K562 (cell line): ENCODE data around the gene BTD. TPM values are rescaled to one million over a fixed set of nuclear protein-coding genes. Genes with fewer than 3 reads are reported as not detected.

ENCODE experiments used
- ATAC-seq: fragments of 200-7000 bp; cut with Tn5 transposase; 3 replicates; pipeline ENCODE4 v1.9.1; 2020; ENCODE audit warnings: moderate library complexity
- BruUV-seq: library from RNA; stranded (reverse); fragments of 400-500 nt; replicated peaks from 2 replicates; lab custom pipeline; 2021; lab: Mats Ljungman, UMichigan
- CTCF ChIA-PET: fragments of 300-600 bp; formaldehyde crosslinking; extraction: SDS; loops from one replicate; lab custom pipeline; 2021; ENCODE audit warnings: low intra/inter-chr PET ratio; lab: Yijun Ruan, JAX
- POLR2A ChIA-PET: fragments of 300-600, 350-650 bp; sonication (Branson Sonifier 250); formaldehyde crosslinking; extraction: SDS; loops from one replicate; lab custom pipeline; 2021; ENCODE audit warnings: antibody characterized with exemption, inconsistent platforms; lab: Yijun Ruan, JAX
- DNase-seq, 4 experiments: peaks; one replicate each; pipeline versions ENCODE4 v3.0.0 to v3.0.0-alpha.2; 2011 to 2018; ENCODE audit warnings: low spot score in 3 of 4, mixed read lengths in 3 of 4; ENCODE audit errors: extremely low read depth in 1 of 4
- FAIRE-seq: peaks from 2 replicates; lab custom pipeline; 2011; peaks lifted over from hg19 to GRCh38; lab: Jason Lieb, UNC
- H2AFZ ChIP-seq: 2 replicates; pipeline ENCODE4 v1.6.0; 2011; ENCODE audit warnings: low read depth, low read length, control low read depth, inconsistent platforms
- H3K27ac ChIP-seq: fragments of 200-600 bp; 3 replicates; pipeline ENCODE4 v1.8.0; 2011; ENCODE audit warnings: low read depth, mild to moderate bottlenecking, control low read depth, inconsistent platforms, low read length, moderate library complexity, mixed read lengths; ENCODE audit errors: extremely low read depth
- H3K27me3 ChIP-seq, 2 experiments: fragments of 300-600 bp in 1 of 2; 2 replicates in 1 of 2; 3 replicates in 1 of 2; pipeline versions ENCODE4 v1.6.0 to v1.8.0; 2011; ENCODE audit warnings: inconsistent platforms in 2 of 2, low read length in 2 of 2, mild to moderate bottlenecking in 1 of 2, mixed read lengths in 1 of 2, moderate library complexity in 1 of 2; ENCODE audit not compliant: control insufficient read depth in 2 of 2, insufficient read depth in 2 of 2
- H3K36me3 ChIP-seq: fragments of 300-600 bp; 3 replicates; pipeline ENCODE4 v1.8.0; 2011; ENCODE audit warnings: mild to moderate bottlenecking, low read length, inconsistent platforms; ENCODE audit not compliant: control insufficient read depth, insufficient read depth
- H3K4me1 ChIP-seq, 2 experiments: fragments of 200-600 bp in 1 of 2; replicated peaks in 1 of 2; 2 replicates in 1 of 2; 3 replicates in 1 of 2; pipeline versions ENCODE4 v1.5.1 to v1.8.0; 2011; ENCODE audit warnings: inconsistent platforms in 2 of 2, low read length in 2 of 2, mild to moderate bottlenecking in 1 of 2, mixed read lengths in 1 of 2, moderate library complexity in 1 of 2; ENCODE audit not compliant: control insufficient read depth in 2 of 2, insufficient read depth in 2 of 2
- H3K4me2 ChIP-seq: 2 replicates; pipeline ENCODE4 v1.6.1; 2011; ENCODE audit warnings: low read length, control low read depth, inconsistent platforms, mixed read lengths; ENCODE audit not compliant: insufficient read depth
- H3K4me3 ChIP-seq: fragments of 200-600 bp; sonication (generic), shearing (Covaris generic); 2 replicates; pipeline ENCODE4 v1.5.1; 2016; ENCODE audit warnings: control low read depth, inconsistent platforms
- H3K79me2 ChIP-seq: fragments of 200-600 bp; 3 replicates; pipeline ENCODE4 v1.8.0; 2011; ENCODE audit warnings: low read length, inconsistent platforms; ENCODE audit not compliant: control insufficient read depth, insufficient read depth
- H3K9ac ChIP-seq, 2 experiments: 2 replicates each; pipeline versions ENCODE4 v1.6.0 to v1.6.1; 2011; ENCODE audit warnings: low read depth in 2 of 2, low read length in 2 of 2, control low read depth in 1 of 2, inconsistent platforms in 1 of 2, mild to moderate bottlenecking in 1 of 2, mixed read lengths in 1 of 2; ENCODE audit not compliant: insufficient read depth in 1 of 2
- H3K9me1 ChIP-seq: one replicate; pipeline ENCODE4 v1.6.0; 2011; ENCODE audit warnings: inconsistent platforms, mild to moderate bottlenecking, low read length, moderate library complexity; ENCODE audit not compliant: control insufficient read depth, insufficient read depth
- H3K9me3 ChIP-seq: replicated peaks from 2 replicates; pipeline ENCODE4 v1.5.1; 2011; ENCODE audit warnings: low read depth, low read length, inconsistent platforms; ENCODE audit not compliant: control insufficient read depth, insufficient read depth
- H4K20me1 ChIP-seq: replicated peaks from 2 replicates; pipeline ENCODE4 v1.6.1; 2011; ENCODE audit warnings: low read length, inconsistent platforms, mixed read lengths; ENCODE audit not compliant: control insufficient read depth, insufficient read depth
- FOSL1 ChIP-seq: fragments of 200-800 bp; sonication (Bioruptor generic); conservative IDR thresholded peaks from 2 replicates; pipeline ENCODE4 v1.6.1; 2016; ENCODE audit warnings: missing genetic modification characterization, missing compliant biosample characterization
- THRA ChIP-seq: fragments of 450-650 bp; IDR thresholded peaks from 2 replicates; pipeline ENCODE4 v1.6.1; 2017; ENCODE audit warnings: mild to moderate bottlenecking, moderate library complexity
- WGBS: fragments of 100-300 bp; shearing (Covaris generic); methylation state at CpG from one replicate; pipeline ENCODE4 v1.1.6; 2016; ENCODE audit warnings: low coverage, mixed read lengths; ENCODE audit not compliant: insufficient coverage; ENCODE audit errors: missing lambda C conversion rate; 5-methylcytosine and 5-hydroxymethylcytosine counted together
- in situ Hi-C: fragments of 300-500 bp; cut with MboI; formaldehyde crosslinking; loops from 4 replicates; pipeline ENCODE4 v1.15.0; 2018; ENCODE audit warnings: inconsistent platforms, mixed read lengths
- intact Hi-C: fragments of 100-400 bp; cut with micrococcal nuclease; formaldehyde crosslinking; loops from 2 replicates; pipeline ENCODE4 v1.14.2; 2022
- polyA plus RNA-seq, 8 experiments: library from polyadenylated mRNA; depleted of rRNA in 4 of 8; stranded (reverse) in 5 of 8; unstranded in 3 of 8; fragments of >200 nt; fragmentation: Nextera tagmentation in 2 of 8; fragmentation: Illumina TruSeq in 1 of 8; extraction: Ambion mirVana in 2 of 8; extraction: Trizol in 1 of 8; gene quantifications; 2 replicates each; pipeline versions ENCODE4 v1.2.1 to v1.2.3, GENCODE V29; 2011 to 2014; ENCODE audit warnings: inconsistent platforms in 1 of 8, missing spikeins in 1 of 8
- total RNA-seq, 7 experiments: library from RNA; depleted of rRNA in 6 of 7; stranded (reverse); fragments of >200 nt in 6 of 7; fragmentation: Illumina TruSeq in 2 of 7; extraction: Trizol in 2 of 7; gene quantifications; 2 replicates each; pipeline versions ENCODE4 v1.2.1 to v1.2.3, GENCODE V29; 2011 to 2021; ENCODE audit warnings: low replicate concordance in 1 of 7
- TF ChIP-seq, protein P1 (sequence below): fragments of 250-450 bp; sonication (Bioruptor Pico); IDR thresholded peaks from 2 replicates; pipeline ENCODE4 v1.8.0; 2022; ENCODE audit warnings: moderate library complexity, mild to moderate bottlenecking, inconsistent platforms

The BTD gene
- total and polyA plus RNA-seq, 9 of the 15 experiments (the other 6 are each of a cell fraction or from before 2014, with no cell fraction given), result 6.6 to 26.2 (median 10.6) TPM

DNA sequence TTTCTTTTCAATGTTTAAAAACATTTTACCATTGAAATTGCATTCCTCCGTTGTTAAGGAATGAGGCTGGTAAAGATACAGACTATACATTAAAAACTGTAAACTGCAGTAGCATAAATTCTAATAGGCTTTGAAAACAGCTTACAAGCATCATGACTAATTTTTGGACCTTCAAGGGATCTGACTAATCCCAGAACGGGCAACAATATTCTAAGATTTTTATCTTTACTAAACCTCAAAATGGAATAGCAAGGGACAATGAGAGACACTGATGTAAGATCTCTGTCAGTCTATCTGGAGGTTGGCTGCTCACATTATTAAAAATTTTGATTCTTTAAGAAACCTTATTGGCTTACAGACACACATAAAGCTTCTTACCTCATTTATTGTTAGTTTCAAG lies 74.7 kb downstream of the BTD start:
- ChIA-PET CTCF (no interaction called here), POLR2A (no interaction called here)
- BruUV-seq, result no TSS peak
- Histone ChIP-seq H2AFZ (no peak overlapping the region), H4K20me1 (no peaks in the 10 kb centered on the region), H3K9me1 (no peaks in the 10 kb centered on the region), H3K9me3 (no peaks in the 10 kb centered on the region), H3K79me2 (no peaks in the 10 kb centered on the region), H3K27ac (no peak overlapping the region), H3K9ac (no peak overlapping the region), H3K36me3 (peaks cover 71% of the 10 kb centered on the region), H3K4me2 (no peak overlapping the region), H3K27me3 (no peaks in the 10 kb centered on the region), H3K4me3 (no peak overlapping the region), H3K4me1 (no peaks in the 10 kb centered on the region)
- TF ChIP-seq, protein P1, sequence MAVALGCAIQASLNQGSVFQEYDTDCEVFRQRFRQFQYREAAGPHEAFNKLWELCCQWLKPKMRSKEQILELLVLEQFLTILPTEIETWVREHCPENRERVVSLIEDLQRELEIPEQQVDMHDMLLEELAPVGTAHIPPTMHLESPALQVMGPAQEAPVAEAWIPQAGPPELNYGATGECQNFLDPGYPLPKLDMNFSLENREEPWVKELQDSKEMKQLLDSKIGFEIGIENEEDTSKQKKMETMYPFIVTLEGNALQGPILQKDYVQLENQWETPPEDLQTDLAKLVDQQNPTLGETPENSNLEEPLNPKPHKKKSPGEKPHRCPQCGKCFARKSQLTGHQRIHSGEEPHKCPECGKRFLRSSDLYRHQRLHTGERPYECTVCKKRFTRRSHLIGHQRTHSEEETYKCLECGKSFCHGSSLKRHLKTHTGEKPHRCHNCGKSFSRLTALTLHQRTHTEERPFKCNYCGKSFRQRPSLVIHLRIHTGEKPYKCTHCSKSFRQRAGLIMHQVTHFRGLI, result no peak
- TF ChIP-seq THRA (0 out of 2 replicates have a peak, but pooled peaks have one; percentile 15), FOSL1 (tag) (peak; percentile 50)
- ATAC-seq (no peak), DNase-seq (no peak), FAIRE-seq (no peak)
- intact Hi-C loops (no loop called here), in situ Hi-C loops (no loop called here)
- WGBS, result 62% methylated on average over 2 of the region's 2 CpGs
